AG04449 (cell line): ENCODE data around the gene ASB6.
"Not testable (repeated sequence)": the region's sequence is repeated elsewhere in the genome, so short reads cannot be mapped to it uniquely, and the experiment has no call there.

Experiments used
- CTCF ChIA-PET: fragments of 350-600 bp; formaldehyde crosslinking; extraction: SDS; loops from one replicate; lab custom pipeline; 2021; ENCODE audit warnings: antibody characterized with exemption; lab: Yijun Ruan, JAX
- POLR2A ChIA-PET: fragments of 400-600, 350-600 bp; formaldehyde crosslinking; extraction: SDS; loops from one replicate; lab custom pipeline; 2020; ENCODE audit warnings: antibody characterized with exemption, inconsistent platforms; lab: Yijun Ruan, JAX
- DNase-seq: peaks from one replicate; pipeline ENCODE4 v3.0.0-alpha.2; 2010; ENCODE audit warnings: low read depth, low spot score
- H3K4me3 ChIP-seq: 2 replicates; pipeline ENCODE4 v1.5.1; 2011; ENCODE audit warnings: low read depth, mild to moderate bottlenecking, control low read depth, low read length
- CTCF ChIP-seq: IDR thresholded peaks from one replicate; pipeline ENCODE4 v1.5.1; 2011; ENCODE audit warnings: mild to moderate bottlenecking, moderate library complexity, low read length, control low read depth, inconsistent platforms; ENCODE audit not compliant: insufficient read depth; ENCODE audit errors: missing control alignments

ASB6 gene

GRCh38 chr9:129666575-129666974 is 24.6 kb upstream of the ASB6 start:
- no peak for TF ChIP-seq CTCF

GRCh38 chr9:129665814-129666520 is 24.0 kb upstream of the ASB6 start:
- ChIA-PET POLR2A (interaction anchor here (0.6 to 1.4 kb wide), 3 partner anchors 9 to 61 kb away, joined by 3 to 5 read pairs (median 3); no protein-coding TSS in a partner anchor), CTCF (interaction anchor here (0.9 to 2.0 kb wide), 5 partner anchors 11 to 120 kb away, joined by 3 to 7 read pairs (median 4); no protein-coding TSS in a partner anchor)
- no peak for DNase-seq
- TF ChIP-seq CTCF = no peak
- H3K4me3 ChIP-seq = peak overlapping the region; percentile 76

More at GRCh38 chr9:129666575-129666974, 24.6 kb upstream of the ASB6 start:
- CTCF ChIA-PET = interaction anchor here (0.9 to 2.0 kb wide), 5 partner anchors 10 to 119 kb away, joined by 3 to 7 read pairs (median 5); no protein-coding TSS in a partner anchor
- POLR2A ChIA-PET = interaction anchor here (0.6 to 1.0 kb wide), 2 partner anchors 31 to 60 kb away, joined by 3 read pairs; no protein-coding TSS in a partner anchor
- no peak for DNase-seq
- peak overlapping the region; percentile 76 for H3K4me3 ChIP-seq

- no peak for TF ChIP-seq CTCF
- CTCF ChIA-PET = interaction anchor here (1.4 kb wide), 1 partner anchor 22 kb away, joined by 3 read pairs; no protein-coding TSS in a partner anchor
- no peak for DNase-seq
- POLR2A ChIA-PET = interaction anchor here (1.0 to 1.4 kb wide), 2 partner anchors 9 to 68 kb away, joined by 3 to 5 read pairs; no protein-coding TSS in a partner anchor
- peak within 1 kb of the TSS; percentile 76 for H3K4me3 ChIP-seq
Measured at GRCh38 chr9:129665389-129665775, 23.4 kb upstream of the ASB6 start, which contains the start of gene PRRX2. TSS of gene PRRX2 (plus strand) at chr9:129665647. CDS start at chr9:129665868, 221 bp downstream.

- TF ChIP-seq CTCF = no peak
- DNase-seq = no peak
- POLR2A ChIA-PET = interaction anchor here (1.0 to 1.4 kb wide), 2 partner anchors 8 to 67 kb away, joined by 3 to 5 read pairs; no protein-coding TSS in a partner anchor
- CTCF ChIA-PET = interaction anchor here (0.5 to 1.4 kb wide), 3 partner anchors 21 to 64 kb away, joined by 3 to 4 read pairs (median 3); no protein-coding TSS in a partner anchor
- H3K4me3 ChIP-seq = peak overlapping the region; percentile 76
Measured at GRCh38 chr9:129664746-129665388, 22.9 kb upstream of the ASB6 start.

GRCh38 chr9:129662239-129662638 is 20.3 kb upstream of the ASB6 start:
- H3K4me3 ChIP-seq, DNase-seq, POLR2A ChIA-PET: not testable (repeated sequence)
- CTCF ChIA-PET = interaction anchor here (0.7 to 1.5 kb wide), 5 partner anchors 20 to 121 kb away, joined by 3 to 7 read pairs (median 5); no protein-coding TSS in a partner anchor

GRCh38 chr9:129661029-129661428 is 19.1 kb upstream of the ASB6 start:
- ChIA-PET POLR2A (no interaction called here), CTCF (interaction anchor here (1.3 to 1.5 kb wide), 2 partner anchors 77 to 123 kb away, joined by 6 to 7 read pairs; no protein-coding TSS in a partner anchor)
- H3K4me3 ChIP-seq = no peak overlapping the region
- TF ChIP-seq CTCF = no peak
- no peak for DNase-seq
